Midbrain (tissue), 1 donor: ENCODE data around the gene ITGAV.
"Not testable (repeated sequence)": the region's sequence is repeated elsewhere in the genome, so short reads cannot be mapped to it uniquely, and the experiment has no call there.

Experiments
- DNase-seq: peaks from one replicate; lab custom pipeline; 2025; lab: John Stamatoyannopoulos, UW

Gene ITGAV

GRCh38 chr2:186589612-186590349, at the start of gene ITGAV:
ITGAV (plus strand) TSS chr2:186590056; CDS start chr2:186590339, 283 bp downstream.
- DNase-seq: peak; percentile 72

- DNase-seq: no peak
Observed at GRCh38 chr2:186540941-186541340, 48.9 kb upstream of the ITGAV start.

GRCh38 chr2:186542002-186542401, 47.9 kb upstream of the ITGAV start:
- no peak for DNase-seq

- no peak for DNase-seq
Observed at GRCh38 chr2:186543561-186544131, 46.2 kb upstream of the ITGAV start.

GRCh38 chr2:186544255-186544675, 45.6 kb upstream of the ITGAV start:
- no peak for DNase-seq

GRCh38 chr2:186546846-186547245, 43.0 kb upstream of the ITGAV start:
- DNase-seq: no peak

GRCh38 chr2:186551323-186552050, 38.4 kb upstream of the ITGAV start:
- DNase-seq: no peak

GRCh38 chr2:186554429-186554828, 35.4 kb upstream of the ITGAV start:
- DNase-seq: no peak

- no peak for DNase-seq
Observed at GRCh38 chr2:186554850-186555671, 34.8 kb upstream of the ITGAV start.

- no peak for DNase-seq
Observed at GRCh38 chr2:186558512-186559276, 31.2 kb upstream of the ITGAV start.

- no peak for DNase-seq
Observed at GRCh38 chr2:186559370-186559769, 30.5 kb upstream of the ITGAV start.

GRCh38 chr2:186559848-186560247, 30.0 kb upstream of the ITGAV start:
- no peak for DNase-seq

GRCh38 chr2:186560254-186560653, 29.6 kb upstream of the ITGAV start:
- no peak for DNase-seq

GRCh38 chr2:186561467-186562208, 28.2 kb upstream of the ITGAV start:
- DNase-seq: no peak

GRCh38 chr2:186562209-186562578, 27.7 kb upstream of the ITGAV start:
- no peak for DNase-seq

- not testable (repeated sequence) for DNase-seq
Observed at GRCh38 chr2:186568600-186568999, 21.3 kb upstream of the ITGAV start.

- DNase-seq: not testable (repeated sequence)
Observed at GRCh38 chr2:186569127-186569526, 20.7 kb upstream of the ITGAV start.

GRCh38 chr2:186569897-186570296, 20.0 kb upstream of the ITGAV start:
- no peak for DNase-seq

GRCh38 chr2:186570604-186571003, 19.3 kb upstream of the ITGAV start:
- no peak for DNase-seq

GRCh38 chr2:186572705-186573104, 17.2 kb upstream of the ITGAV start:
- no peak for DNase-seq

- no peak for DNase-seq
Observed at GRCh38 chr2:186573531-186573930, 16.3 kb upstream of the ITGAV start.
